HepG2 (cell line): Measurements from ENCODE around the gene ANKRD49. TPM values are rescaled to one million over a fixed set of nuclear protein-coding genes. Genes with fewer than 3 reads are reported as not detected.

Experiments used
- CBX1 ChIP-seq: IDR thresholded peaks from one replicate; pipeline ENCODE4 v1.6.1; 2016; ENCODE audit warnings: antibody characterized with exemption, low read depth
- CCAR2 ChIP-seq: fragments of 200-400 bp; formaldehyde crosslinking; optimal IDR thresholded peaks from 2 replicates; pipeline ENCODE3; 2018; ENCODE audit warnings: low read depth, mild to moderate bottlenecking, low read length, moderate library complexity
- FOSL2 ChIP-seq: sonication (generic); formaldehyde crosslinking; IDR thresholded peaks from 2 replicates; pipeline ENCODE4 v1.4.0; 2020; ENCODE audit warnings: missing genetic modification reagents
- HMG20A ChIP-seq: IDR thresholded peaks from 2 replicates; pipeline ENCODE4 v1.6.1; 2016; ENCODE audit warnings: borderline replicate concordance
- HMG20B ChIP-seq: conservative IDR thresholded peaks from 2 replicates; pipeline ENCODE4 v1.6.1; 2016; ENCODE audit warnings: missing genetic modification reagents, missing compliant biosample characterization
- JUND ChIP-seq: sonication (generic); formaldehyde crosslinking; IDR thresholded peaks from 2 replicates; pipeline ENCODE4 v1.8.0; 2022; ENCODE audit warnings: mild to moderate bottlenecking, missing genetic modification reagents
- KDM2A ChIP-seq: sonication (generic); formaldehyde crosslinking; IDR thresholded peaks from 2 replicates; pipeline ENCODE4 v1.4.0; 2020; ENCODE audit warnings: low read depth, missing genetic modification reagents, borderline replicate concordance
- KDM3A ChIP-seq: IDR thresholded peaks from 2 replicates; pipeline ENCODE4 v1.6.1; 2018; ENCODE audit warnings: low read depth, missing compliant biosample characterization
- MTF2 ChIP-seq: sonication (generic); formaldehyde crosslinking; IDR thresholded peaks from 2 replicates; pipeline ENCODE4 v1.5.0; 2020; ENCODE audit warnings: missing genetic modification reagents, borderline replicate concordance
- NFATC3 ChIP-seq: sonication (generic); formaldehyde crosslinking; IDR thresholded peaks from 2 replicates; pipeline ENCODE4 v1.5.1; 2020; ENCODE audit warnings: mild to moderate bottlenecking, missing genetic modification reagents
- PAWR ChIP-seq: sonication (generic); formaldehyde crosslinking; IDR thresholded peaks from 2 replicates; pipeline ENCODE4 v1.4.0; 2020; ENCODE audit warnings: missing genetic modification reagents, mild to moderate bottlenecking, borderline replicate concordance
- SETDB1 ChIP-seq: sonication (generic); formaldehyde crosslinking; IDR thresholded peaks from 2 replicates; pipeline ENCODE4 v1.5.1; 2020; ENCODE audit warnings: missing genetic modification reagents, mild to moderate bottlenecking, borderline replicate concordance
- SP2 ChIP-seq: sonication (generic); formaldehyde crosslinking; IDR thresholded peaks from 2 replicates; pipeline ENCODE4 v1.5.1; 2020; ENCODE audit warnings: mild to moderate bottlenecking, missing genetic modification reagents
- ZNF20 ChIP-seq: sonication (generic); formaldehyde crosslinking; IDR thresholded peaks from 2 replicates; pipeline ENCODE4 v1.4.0; 2020; ENCODE audit warnings: mild to moderate bottlenecking, moderate library complexity, missing genetic modification reagents
- ZNF256 ChIP-seq: sonication (generic); formaldehyde crosslinking; conservative IDR thresholded peaks from 2 replicates; pipeline ENCODE4 v1.4.0; 2020; ENCODE audit warnings: missing genetic modification reagents
- ZNF652 ChIP-seq: IDR thresholded peaks from 2 replicates; pipeline ENCODE4 v1.6.1; 2016; ENCODE audit warnings: low read depth, borderline replicate concordance
- ZNF710 ChIP-seq: sonication (generic); formaldehyde crosslinking; IDR thresholded peaks from 2 replicates; pipeline ENCODE4 v1.5.0; 2020; ENCODE audit warnings: mild to moderate bottlenecking, missing genetic modification reagents, borderline replicate concordance
- ZNF713 ChIP-seq: sonication (generic); formaldehyde crosslinking; IDR thresholded peaks from 2 replicates; pipeline ENCODE4 v1.4.0; 2020; ENCODE audit warnings: mild to moderate bottlenecking, missing genetic modification reagents
- ZNF737 ChIP-seq: sonication (generic); formaldehyde crosslinking; IDR thresholded peaks from 2 replicates; pipeline ENCODE4 v1.5.0; 2020; ENCODE audit warnings: missing genetic modification reagents, mild to moderate bottlenecking, borderline replicate concordance
- ZNF841 ChIP-seq: sonication (generic); formaldehyde crosslinking; IDR thresholded peaks from 2 replicates; pipeline ENCODE4 v1.8.1; 2023; ENCODE audit warnings: missing genetic modification reagents, borderline replicate concordance
- polyA plus RNA-seq, 8 experiments: library from polyadenylated mRNA; depleted of rRNA in 3 of 8; stranded (reverse) in 7 of 8; unstranded in 1 of 8; fragments of >200 nt; fragmentation: Illumina TruSeq in 4 of 8; extraction: Trizol in 4 of 8; gene quantifications; 2 replicates each; pipeline versions ENCODE4 v1.2.1 to v1.2.3, GENCODE V29; 2011 to 2016; ENCODE audit warnings: low read depth in 4 of 8, missing spikeins in 1 of 8, mixed read lengths in 1 of 8; ENCODE audit not compliant: insufficient read depth in 1 of 8
- total RNA-seq, 5 experiments: library from RNA; depleted of rRNA; stranded (reverse); fragments of >200 nt; fragmentation: Illumina TruSeq; extraction: Trizol; gene quantifications; 2 replicates each; pipeline ENCODE4 v1.2.3, GENCODE V29; 2016; ENCODE audit warnings: low read depth in 1 of 5
- TF ChIP-seq, protein P1 (sequence below): sonication (generic); formaldehyde crosslinking; IDR thresholded peaks from 2 replicates; pipeline ENCODE4 v1.4.0; 2020; ENCODE audit warnings: mild to moderate bottlenecking, missing genetic modification reagents
- TF ChIP-seq, protein P2 (sequence below): sonication (generic); formaldehyde crosslinking; IDR thresholded peaks from 2 replicates; pipeline ENCODE4 v1.8.0; 2022; ENCODE audit warnings: low read depth, missing genetic modification reagents
- TF ChIP-seq, protein P3 (sequence below): sonication (generic); formaldehyde crosslinking; IDR thresholded peaks from 2 replicates; pipeline ENCODE4 v1.8.1; 2023; ENCODE audit warnings: mild to moderate bottlenecking, moderate library complexity, missing genetic modification reagents
- TF ChIP-seq, protein P4 (sequence below): sonication (generic); formaldehyde crosslinking; IDR thresholded peaks from 2 replicates; pipeline ENCODE4 v1.8.0; 2022; ENCODE audit warnings: mild to moderate bottlenecking, missing genetic modification reagents, moderate library complexity

Gene ANKRD49
- total and polyA plus RNA-seq, 2 of the 13 experiments (the other 11 are each of a cell fraction or from before 2014, with no cell fraction given), result 14.2 to 14.3 TPM

DNA sequence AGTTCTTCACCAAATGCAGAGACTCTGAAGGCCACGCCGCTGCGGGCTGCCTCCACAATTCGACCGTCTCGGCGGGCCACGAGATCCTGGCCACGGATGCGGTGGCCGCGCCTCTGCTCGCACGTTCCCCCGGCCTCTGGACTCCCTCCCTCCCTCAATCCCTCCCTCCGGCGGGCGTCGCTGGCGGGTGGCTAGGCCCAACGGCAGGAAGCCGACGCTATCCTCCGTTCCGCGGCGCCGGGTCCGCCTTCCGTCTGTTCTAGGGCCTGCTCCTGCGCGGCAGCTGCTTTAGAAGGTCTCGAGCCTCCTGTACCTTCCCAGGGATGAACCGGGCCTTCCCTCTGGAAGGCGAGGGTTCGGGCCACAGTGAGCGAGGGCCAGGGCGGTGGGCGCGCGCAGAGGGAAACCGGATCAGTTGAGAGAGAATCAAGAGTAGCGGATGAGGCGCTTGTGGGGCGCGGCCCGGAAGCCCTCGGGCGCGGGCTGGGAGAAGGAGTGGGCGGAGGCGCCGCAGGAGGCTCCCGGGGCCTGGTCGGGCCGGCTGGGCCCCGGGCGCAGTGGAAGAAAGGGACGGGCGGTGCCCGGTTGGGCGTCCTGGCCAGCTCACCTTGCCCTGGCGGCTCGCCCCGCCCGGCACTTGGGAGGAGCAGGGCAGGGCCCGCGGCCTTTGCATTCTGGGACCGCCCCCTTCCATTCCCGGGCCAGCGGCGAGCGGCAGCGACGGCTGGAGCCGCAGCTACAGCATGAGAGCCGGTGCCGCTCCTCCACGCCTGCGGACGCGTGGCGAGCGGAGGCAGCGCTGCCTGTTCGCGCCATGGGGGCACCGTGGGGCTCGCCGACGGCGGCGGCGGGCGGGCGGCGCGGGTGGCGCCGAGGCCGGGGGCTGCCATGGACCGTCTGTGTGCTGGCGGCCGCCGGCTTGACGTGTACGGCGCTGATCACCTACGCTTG is 50.2 kb downstream of the ANKRD49 start, which contains the start of gene FUT4 (continued):
- TF ChIP-seq, protein P1, sequence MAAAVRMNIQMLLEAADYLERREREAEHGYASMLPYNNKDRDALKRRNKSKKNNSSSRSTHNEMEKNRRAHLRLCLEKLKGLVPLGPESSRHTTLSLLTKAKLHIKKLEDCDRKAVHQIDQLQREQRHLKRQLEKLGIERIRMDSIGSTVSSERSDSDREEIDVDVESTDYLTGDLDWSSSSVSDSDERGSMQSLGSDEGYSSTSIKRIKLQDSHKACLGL (CRISPR knock-in tag), result peak; percentile 54; the same call in 1 of the 2 replicates
- TF ChIP-seq ZNF737 (no peak), ZNF713 (CRISPR knock-in tag) (no peak), CCAR2 (no peak), FOSL2 (CRISPR knock-in tag) (no peak), MTF2 (CRISPR knock-in tag) (peak; percentile 87; the same call in 1 of the 2 replicates), ZNF710 (CRISPR knock-in tag) (no peak), ZNF841 (CRISPR knock-in tag) (no peak), CBX1 (no peak), KDM2A (0 out of 2 replicates have a peak, but pooled peaks have one; percentile 67), ZNF20 (CRISPR knock-in tag) (no peak), SP2 (CRISPR knock-in tag) (no peak), NFATC3 (CRISPR knock-in tag) (no peak), KDM3A (CRISPR knock-in tag) (no peak), ZNF652 (CRISPR knock-in tag) (no peak), ZNF256 (CRISPR knock-in tag) (no peak), JUND (no peak), HMG20A (CRISPR knock-in tag) (no peak), HMG20B (CRISPR knock-in tag) (no peak), PAWR (CRISPR knock-in tag) (no peak), SETDB1 (CRISPR knock-in tag) (no peak)
- TF ChIP-seq, protein P2, sequence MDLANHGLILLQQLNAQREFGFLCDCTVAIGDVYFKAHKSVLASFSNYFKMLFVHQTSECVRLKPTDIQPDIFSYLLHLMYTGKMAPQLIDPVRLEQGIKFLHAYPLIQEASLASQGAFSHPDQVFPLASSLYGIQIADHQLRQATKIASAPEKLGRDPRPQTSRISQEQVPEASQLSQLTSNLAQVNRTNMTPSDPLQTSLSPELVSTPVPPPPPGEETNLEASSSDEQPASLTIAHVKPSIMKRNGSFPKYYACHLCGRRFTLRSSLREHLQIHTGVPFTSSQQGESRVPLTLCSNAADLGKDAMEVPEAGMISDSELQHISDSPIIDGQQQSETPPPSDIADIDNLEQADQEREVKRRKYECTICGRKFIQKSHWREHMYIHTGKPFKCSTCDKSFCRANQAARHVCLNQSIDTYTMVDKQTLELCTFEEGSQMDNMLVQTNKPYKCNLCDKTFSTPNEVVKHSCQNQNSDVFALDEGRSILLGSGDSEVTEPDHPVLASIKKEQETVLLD, result no peak
- TF ChIP-seq, protein P3, sequence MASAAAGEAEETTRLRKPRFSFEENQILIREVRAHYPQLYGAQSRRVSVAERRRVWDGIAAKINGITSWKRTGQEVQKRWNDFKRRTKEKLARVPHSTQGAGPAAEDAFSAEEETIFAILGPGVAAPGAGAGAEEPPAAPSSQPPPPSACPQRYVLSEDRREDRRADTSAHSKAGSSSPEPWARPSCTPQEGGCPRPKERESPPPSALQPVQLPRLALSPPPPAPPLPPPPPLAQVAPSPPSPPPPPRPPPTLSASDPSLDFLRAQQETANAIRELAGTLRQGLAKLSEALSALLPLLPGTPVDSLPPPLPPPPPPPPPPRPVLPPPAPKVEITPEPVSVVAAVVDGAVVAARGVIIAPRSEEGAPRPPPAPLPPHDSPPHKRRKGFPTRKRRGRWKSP, result 0 out of 2 replicates have a peak, but pooled peaks have one; percentile 42
- TF ChIP-seq, protein P4, sequence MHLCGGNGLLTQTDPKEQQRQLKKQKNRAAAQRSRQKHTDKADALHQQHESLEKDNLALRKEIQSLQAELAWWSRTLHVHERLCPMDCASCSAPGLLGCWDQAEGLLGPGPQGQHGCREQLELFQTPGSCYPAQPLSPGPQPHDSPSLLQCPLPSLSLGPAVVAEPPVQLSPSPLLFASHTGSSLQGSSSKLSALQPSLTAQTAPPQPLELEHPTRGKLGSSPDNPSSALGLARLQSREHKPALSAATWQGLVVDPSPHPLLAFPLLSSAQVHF (CRISPR knock-in tag), result no peak
